ENCODE results near the gene MYO7A. TPM values are rescaled to one million over a fixed set of nuclear protein-coding genes. Genes with fewer than 3 reads are reported as not detected.

MYO7A gene
- total RNA-seq, 1 donor from 2014 or later = 0.16 TPM

DNA sequence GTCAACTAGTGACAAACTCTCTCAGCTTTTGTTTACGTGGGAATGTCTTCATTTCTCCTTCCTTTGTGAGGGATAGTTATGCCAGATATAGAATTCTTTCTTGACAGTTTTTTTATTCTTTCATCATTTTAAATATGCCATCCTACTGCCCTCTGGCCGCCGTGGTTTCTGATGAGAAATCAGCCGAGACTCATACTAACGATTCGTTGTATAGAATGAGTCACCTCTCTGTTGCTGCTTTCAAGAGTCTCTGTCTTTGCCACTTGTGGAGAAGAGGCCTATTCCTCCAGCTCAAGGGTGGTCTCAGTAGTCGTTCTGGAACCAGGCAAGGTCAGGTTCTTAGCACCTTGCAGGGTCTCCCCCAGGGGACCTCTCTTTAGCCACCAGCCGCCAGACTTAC lies 8.0 kb downstream of the MYO7A start:
- Histone ChIP-seq H4K20me1 (ENCODE audit: insufficient read depth, low read length) (no peaks in the 10 kb centered on the region), H3K36me3 (ENCODE audit: insufficient read depth, low read length) (no peaks in the 10 kb centered on the region), H2AFZ (ENCODE audit: low read depth, low read length) (no peak overlapping the region), H3K27ac (ENCODE audit: low read depth, low read length) (no peak overlapping the region), H3K9ac (ENCODE audit: low read length) (no peak overlapping the region), H3K4me3 (ENCODE audit: insufficient read depth, low read depth, low read length) (no peak overlapping the region), H3K4me2 (ENCODE audit: low read length) (no peak overlapping the region), H3K79me2 (ENCODE audit: insufficient read depth, low read length) (no peaks in the 10 kb centered on the region), H3K27me3 (ENCODE audit: insufficient read depth, low read length) (peaks cover 7% of the 10 kb centered on the region), H3K4me1 (ENCODE audit: insufficient read depth, low read length) (peaks cover 8% of the 10 kb centered on the region), H3K9me3 (ENCODE audit: insufficient read depth, low read depth, low read length) (no peaks in the 10 kb centered on the region)
- FAIRE-seq (peak; percentile 45), DNase-seq (ENCODE audit: low read depth) (peak; percentile 46)
- H3K27ac Mint-ChIP-seq (ENCODE audit: unreplicated experiment) = no peak overlapping the region
- H3K27me3 Mint-ChIP-seq (ENCODE audit: low read depth, unreplicated experiment) = no peaks in the 10 kb centered on the region
- no peaks in the 10 kb centered on the region for H3K36me3 Mint-ChIP-seq (ENCODE audit: low read depth, unreplicated experiment)
- no peak for TF ChIP-seq EZH2 (IDR thresholded peaks at IDR 0.05; ENCODE audit: insufficient read depth, low read length)
- TF ChIP-seq, protein P1, sequence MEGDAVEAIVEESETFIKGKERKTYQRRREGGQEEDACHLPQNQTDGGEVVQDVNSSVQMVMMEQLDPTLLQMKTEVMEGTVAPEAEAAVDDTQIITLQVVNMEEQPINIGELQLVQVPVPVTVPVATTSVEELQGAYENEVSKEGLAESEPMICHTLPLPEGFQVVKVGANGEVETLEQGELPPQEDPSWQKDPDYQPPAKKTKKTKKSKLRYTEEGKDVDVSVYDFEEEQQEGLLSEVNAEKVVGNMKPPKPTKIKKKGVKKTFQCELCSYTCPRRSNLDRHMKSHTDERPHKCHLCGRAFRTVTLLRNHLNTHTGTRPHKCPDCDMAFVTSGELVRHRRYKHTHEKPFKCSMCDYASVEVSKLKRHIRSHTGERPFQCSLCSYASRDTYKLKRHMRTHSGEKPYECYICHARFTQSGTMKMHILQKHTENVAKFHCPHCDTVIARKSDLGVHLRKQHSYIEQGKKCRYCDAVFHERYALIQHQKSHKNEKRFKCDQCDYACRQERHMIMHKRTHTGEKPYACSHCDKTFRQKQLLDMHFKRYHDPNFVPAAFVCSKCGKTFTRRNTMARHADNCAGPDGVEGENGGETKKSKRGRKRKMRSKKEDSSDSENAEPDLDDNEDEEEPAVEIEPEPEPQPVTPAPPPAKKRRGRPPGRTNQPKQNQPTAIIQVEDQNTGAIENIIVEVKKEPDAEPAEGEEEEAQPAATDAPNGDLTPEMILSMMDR (IDR thresholded peaks at IDR 0.05; ENCODE audit: insufficient read depth, low read depth, low read length) = no peak
- H3K4me3 Mint-ChIP-seq (ENCODE audit: unreplicated experiment) = no peak overlapping the region
- H3K4me1 Mint-ChIP-seq (ENCODE audit: low read depth, unreplicated experiment) = peaks cover 1% of the 10 kb centered on the region
- H3K9me3 Mint-ChIP-seq (ENCODE audit: unreplicated experiment) = no peaks in the 10 kb centered on the region

DNA sequence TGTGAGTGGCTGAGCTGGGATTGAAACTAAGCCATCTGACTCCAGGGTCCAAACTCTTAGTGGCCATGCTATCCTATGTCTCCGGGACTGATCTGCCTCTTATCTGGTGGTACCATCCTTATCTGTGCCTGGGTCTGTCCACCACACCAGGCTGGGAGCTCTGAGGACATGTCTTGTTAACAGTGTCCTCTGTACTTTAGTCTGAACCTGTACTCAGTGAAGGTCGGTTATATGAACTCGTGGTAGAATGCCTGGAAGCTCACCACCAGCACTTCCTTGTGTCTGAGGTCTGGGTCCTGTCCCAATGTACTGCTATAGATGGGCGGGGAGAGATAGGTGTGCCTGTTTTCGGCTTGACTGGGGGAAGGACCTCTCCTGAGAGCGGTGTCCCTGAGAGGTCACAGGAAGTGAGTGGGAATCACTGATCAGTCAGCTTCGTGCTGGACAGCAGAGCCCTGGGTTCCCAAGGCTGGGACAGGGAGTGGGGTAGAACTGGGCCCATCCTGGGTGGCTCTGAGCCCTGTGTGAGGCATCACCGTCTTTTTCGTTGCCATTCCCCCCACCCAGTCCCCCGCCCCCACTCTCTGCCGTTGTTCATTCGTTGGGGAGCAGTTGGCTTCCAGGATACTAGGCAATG lies 8.9 kb downstream of the MYO7A start:
- Histone ChIP-seq H3K9ac (ENCODE audit: low read length) (no peak overlapping the region), H3K27me3 (ENCODE audit: insufficient read depth, low read length) (peaks cover 7% of the 10 kb centered on the region), H3K4me2 (ENCODE audit: low read length) (no peak overlapping the region), H3K27ac (ENCODE audit: low read depth, low read length) (no peak overlapping the region), H3K36me3 (ENCODE audit: insufficient read depth, low read length) (no peaks in the 10 kb centered on the region), H2AFZ (ENCODE audit: low read depth, low read length) (no peak overlapping the region), H3K79me2 (ENCODE audit: insufficient read depth, low read length) (no peaks in the 10 kb centered on the region), H3K4me3 (ENCODE audit: insufficient read depth, low read depth, low read length) (no peak overlapping the region), H3K9me3 (ENCODE audit: insufficient read depth, low read depth, low read length) (no peaks in the 10 kb centered on the region), H4K20me1 (ENCODE audit: insufficient read depth, low read length) (no peaks in the 10 kb centered on the region), H3K4me1 (ENCODE audit: insufficient read depth, low read length) (peaks cover 16% of the 10 kb centered on the region)
- no peak overlapping the region for H3K27ac Mint-ChIP-seq (ENCODE audit: unreplicated experiment)
- TF ChIP-seq, protein P1 (IDR thresholded peaks at IDR 0.05; ENCODE audit: insufficient read depth, low read depth, low read length) = no peak
- TF ChIP-seq EZH2 (IDR thresholded peaks at IDR 0.05; ENCODE audit: insufficient read depth, low read length) = no peak
- H3K36me3 Mint-ChIP-seq (ENCODE audit: low read depth, unreplicated experiment) = no peaks in the 10 kb centered on the region
- H3K27me3 Mint-ChIP-seq (ENCODE audit: low read depth, unreplicated experiment) = no peaks in the 10 kb centered on the region
- H3K4me1 Mint-ChIP-seq (ENCODE audit: low read depth, unreplicated experiment) = peaks cover 1% of the 10 kb centered on the region
- DNase-seq (ENCODE audit: low read depth) (no peak), FAIRE-seq (no peak)
- no peak overlapping the region for H3K4me3 Mint-ChIP-seq (ENCODE audit: unreplicated experiment)
- H3K9me3 Mint-ChIP-seq (ENCODE audit: unreplicated experiment) = no peaks in the 10 kb centered on the region

- Histone ChIP-seq H3K36me3 (ENCODE audit: insufficient read depth, low read length) (no peaks in the 10 kb centered on the region), H3K9me3 (ENCODE audit: insufficient read depth, low read depth, low read length) (no peaks in the 10 kb centered on the region), H3K27me3 (ENCODE audit: insufficient read depth, low read length) (peaks cover 7% of the 10 kb centered on the region), H2AFZ (ENCODE audit: low read depth, low read length) (no peak overlapping the region), H3K27ac (ENCODE audit: low read depth, low read length) (no peak overlapping the region), H3K79me2 (ENCODE audit: insufficient read depth, low read length) (no peaks in the 10 kb centered on the region), H3K4me3 (ENCODE audit: insufficient read depth, low read depth, low read length) (no peak overlapping the region), H3K4me1 (ENCODE audit: insufficient read depth, low read length) (peaks cover 16% of the 10 kb centered on the region), H4K20me1 (ENCODE audit: insufficient read depth, low read length) (no peaks in the 10 kb centered on the region), H3K4me2 (ENCODE audit: low read length) (no peak overlapping the region), H3K9ac (ENCODE audit: low read length) (no peak overlapping the region)
- FAIRE-seq (no peak), DNase-seq (ENCODE audit: low read depth) (no peak)
- no peak overlapping the region for H3K27ac Mint-ChIP-seq (ENCODE audit: unreplicated experiment)
- H3K4me3 Mint-ChIP-seq (ENCODE audit: unreplicated experiment) = no peak overlapping the region
- no peaks in the 10 kb centered on the region for H3K9me3 Mint-ChIP-seq (ENCODE audit: unreplicated experiment)
- H3K4me1 Mint-ChIP-seq (ENCODE audit: low read depth, unreplicated experiment) = peaks cover 1% of the 10 kb centered on the region
- no peak for TF ChIP-seq EZH2 (IDR thresholded peaks at IDR 0.05; ENCODE audit: insufficient read depth, low read length)
- TF ChIP-seq, protein P1 (IDR thresholded peaks at IDR 0.05; ENCODE audit: insufficient read depth, low read depth, low read length) = no peak
- no peaks in the 10 kb centered on the region for H3K36me3 Mint-ChIP-seq (ENCODE audit: low read depth, unreplicated experiment)
- no peaks in the 10 kb centered on the region for H3K27me3 Mint-ChIP-seq (ENCODE audit: low read depth, unreplicated experiment)
These were observed 9.4 kb downstream of the MYO7A start for GRCh38 chr11:77137421-77137820.
